ENCODE measurements around the gene MLST8.
"Not testable (repeated sequence)": the region's sequence is repeated elsewhere in the genome, so short reads cannot be mapped to it uniquely, and the experiment has no call there.

MLST8 gene

GRCh38 chr16:2190659-2191445 is 14.4 kb upstream of the MLST8 start:
- DNase-seq = no peak

- DNase-seq = no peak
Observed at GRCh38 chr16:2191446-2191706, 13.9 kb upstream of the MLST8 start.

- no peak for DNase-seq
Observed at GRCh38 chr16:2194166-2194834, 11.0 kb upstream of the MLST8 start.

- DNase-seq = peak; percentile 34
Observed at GRCh38 chr16:2194852-2195321, 10.4 kb upstream of the MLST8 start.

GRCh38 chr16:2195322-2196161 is 9.7 kb upstream of the MLST8 start:
- DNase-seq = no peak

GRCh38 chr16:2196162-2196980 is 8.9 kb upstream of the MLST8 start, which contains the start of gene CASKIN1:
TSS of gene CASKIN1 (minus strand) at chr16:2196605. CDS start at chr16:2196432, 173 bp downstream.
- no peak for DNase-seq

- DNase-seq = no peak
Observed at GRCh38 chr16:2196981-2197511, 8.2 kb upstream of the MLST8 start.

- no peak for DNase-seq
Observed at GRCh38 chr16:2197765-2198164, 7.5 kb upstream of the MLST8 start.

- no peak for DNase-seq
Observed at GRCh38 chr16:2198283-2198682, 7.0 kb upstream of the MLST8 start.

- DNase-seq = no peak
Observed at GRCh38 chr16:2199095-2199494, 6.2 kb upstream of the MLST8 start.

- DNase-seq = no peak
Observed at GRCh38 chr16:2199621-2200139, 5.6 kb upstream of the MLST8 start.

GRCh38 chr16:2200313-2200712 is 4.9 kb upstream of the MLST8 start:
- no peak for DNase-seq

- DNase-seq = not testable (repeated sequence)
Observed at GRCh38 chr16:2203119-2203688, 2.0 kb upstream of the MLST8 start.

GRCh38 chr16:2204416-2205103 is 694 bp upstream of the MLST8 start:
- no peak for DNase-seq

GRCh38 chr16:2205967-2206313 is 686 bp downstream of the MLST8 start:
- DNase-seq = no peak

GRCh38 chr16:2206420-2206779 is 1.1 kb downstream of the MLST8 start:
- DNase-seq = no peak

- DNase-seq = no peak
Observed at GRCh38 chr16:2206780-2207433, 1.7 kb downstream of the MLST8 start.

- DNase-seq = no peak
Observed at GRCh38 chr16:2207872-2208271, 2.6 kb downstream of the MLST8 start.

- no peak for DNase-seq
Observed at GRCh38 chr16:2208308-2208707, 3.1 kb downstream of the MLST8 start.

- DNase-seq = no peak
Observed at GRCh38 chr16:2208772-2209171, 3.5 kb downstream of the MLST8 start.

All from DMS 273 treated with DMSO at 0.1 percent for 48 hours (cell line).